ENCODE data around the gene RBP3. TPM values are rescaled to one million over a fixed set of nuclear protein-coding genes. Genes with fewer than 3 reads are reported as not detected.

The RBP3 gene
- polyA plus RNA-seq, 4 donors = 0.01 to 0.03 TPM; not detected in 2

Other genes with a start within 250 kb of the RBP3 start
- 1 to 10 TPM in 1 of 4 donors, under 1 TPM in 1, not detected in 2; 0.63 to 1.6 TPM for gene GDF10, start 48.2 kb upstream of the RBP3 start, polyA plus RNA-seq
- gene GDF2, start 25.9 kb upstream of the RBP3 start, polyA plus RNA-seq = not detected
- 10 to 100 TPM in 2 of 4 donors, 1 to 10 TPM in 2; 2.7 to 40.0 (median 12.2) TPM for gene ZNF488, start 35.9 kb downstream of the RBP3 start, polyA plus RNA-seq
- gene ANXA8, start 135.8 kb downstream of the RBP3 start, polyA plus RNA-seq = 1 to 10 TPM in 1 of 4 donors, under 1 TPM in 3; 0.07 to 3.4 (median 0.45) TPM
- gene FAM25G, start 143.3 kb downstream of the RBP3 start, polyA plus RNA-seq = 100 to 1,000 TPM in 1 of 4 donors, 10 to 100 TPM in 1, not detected in 2; 46.7 to 272 TPM
- gene AGAP9, start 175.3 kb downstream of the RBP3 start, polyA plus RNA-seq = 10 to 100 TPM; 12.3 to 81.2 (median 29.9) TPM

All from small intestine (tissue), 4 donors.